Bronchial epithelial cell (primary cell): ENCODE results near the gene FBXW12. TPM values are rescaled to one million over a fixed set of nuclear protein-coding genes. Genes with fewer than 3 reads are reported as not detected.

Experiments used
- DNase-seq: peaks from one replicate; pipeline ENCODE4 v3.0.0-alpha.2; 2010; ENCODE audit warnings: low read depth
- FAIRE-seq: peaks from 2 replicates; lab custom pipeline; 2011; peaks lifted over from hg19 to GRCh38; lab: Jason Lieb, UNC
- H3K27me3 ChIP-seq: 2 replicates; pipeline ENCODE4 v1.5.1; 2011; ENCODE audit warnings: low read length; ENCODE audit not compliant: control insufficient read depth, insufficient read depth
- H3K36me3 ChIP-seq: 2 replicates; pipeline ENCODE4 v1.5.1; 2011; ENCODE audit warnings: low read length; ENCODE audit not compliant: control insufficient read depth, insufficient read depth
- H3K4me3 ChIP-seq: 2 replicates; pipeline ENCODE4 v1.5.1; 2011; ENCODE audit warnings: mild to moderate bottlenecking, low read depth, low read length, control low read depth
- CTCF ChIP-seq: IDR thresholded peaks from 2 replicates; pipeline ENCODE4 v1.5.1; 2011; ENCODE audit warnings: mild to moderate bottlenecking, moderate library complexity, low read length, control low read depth, inconsistent platforms; ENCODE audit not compliant: insufficient read depth, severe bottlenecking
- total RNA-seq: library from RNA; depleted of rRNA; stranded (reverse); fragments of >200 nt; gene quantifications from 2 replicates; pipeline ENCODE4 v1.2.1, GENCODE V29; 2014

The FBXW12 gene
- total RNA-seq, 1 donor from 2014 or later = not detected

- Histone ChIP-seq H3K4me3 (no peak overlapping the region), H3K36me3 (no peaks in the 10 kb centered on the region), H3K27me3 (no peaks in the 10 kb centered on the region)
- FAIRE-seq (no peak), DNase-seq (no peak)
- no peak for TF ChIP-seq CTCF
Measured at GRCh38 chr3:48343432-48343831, 28.6 kb upstream of the FBXW12 start.

GRCh38 chr3:48344867-48345507, 27.0 kb upstream of the FBXW12 start:
- DNase-seq (no peak), FAIRE-seq (no peak)
- Histone ChIP-seq H3K4me3 (no peak overlapping the region), H3K27me3 (no peaks in the 10 kb centered on the region), H3K36me3 (no peaks in the 10 kb centered on the region)
- TF ChIP-seq CTCF = no peak

- no peak for DNase-seq
- H3K4me3 ChIP-seq = no peak overlapping the region
- FAIRE-seq = no peak
- no peaks in the 10 kb centered on the region for H3K36me3 ChIP-seq
- TF ChIP-seq CTCF = no peak
- H3K27me3 ChIP-seq = no peaks in the 10 kb centered on the region
Measured at GRCh38 chr3:48345946-48346572, 26.0 kb upstream of the FBXW12 start.

GRCh38 chr3:48347500-48347899, 24.5 kb upstream of the FBXW12 start:
- FAIRE-seq (no peak), DNase-seq (no peak)
- H3K4me3 ChIP-seq = no peak overlapping the region
- no peaks in the 10 kb centered on the region for H3K27me3 ChIP-seq
- no peaks in the 10 kb centered on the region for H3K36me3 ChIP-seq
- TF ChIP-seq CTCF = no peak

GRCh38 chr3:48352546-48352945, 19.5 kb upstream of the FBXW12 start:
- Histone ChIP-seq H3K4me3 (no peak overlapping the region), H3K36me3 (no peaks in the 10 kb centered on the region), H3K27me3 (peaks cover 3% of the 10 kb centered on the region)
- FAIRE-seq (no peak), DNase-seq (no peak)
- TF ChIP-seq CTCF = no peak
